ENCODE data around the gene SCIMP. TPM values are rescaled to one million over a fixed set of nuclear protein-coding genes. Genes with fewer than 3 reads are reported as not detected.

The SCIMP gene
- total RNA-seq, 1 donor from 2014 or later: not detected

Other genes with a start within 250 kb of the SCIMP start
- 87.7 and 89.7 TPM in 2 replicates for gene CAMTA2, start 247.2 kb downstream of the SCIMP start, total RNA-seq
- gene INCA1, start 237.3 kb downstream of the SCIMP start, total RNA-seq: 0.56 and 0.69 TPM in 2 replicates
- 62.3 TPM in 2 replicates for gene KIF1C, start 236.9 kb downstream of the SCIMP start, total RNA-seq
- gene SLC52A1, start 199.4 kb downstream of the SCIMP start, total RNA-seq: 0.14 TPM in 2 replicates
- 1.9 and 2.6 TPM in 2 replicates for gene ZFP3, start 156.4 kb downstream of the SCIMP start, total RNA-seq
- 17.4 and 19.8 TPM in 2 replicates for gene ZNF232, start 123.0 kb downstream of the SCIMP start, total RNA-seq
- gene USP6, start 118.8 kb downstream of the SCIMP start, total RNA-seq: 0.02 TPM in 2 replicates
- gene ZNF594, start 43.0 kb downstream of the SCIMP start, total RNA-seq: 10.1 and 12.1 TPM in 2 replicates
- 57.3 and 58.2 TPM in 2 replicates for gene RABEP1, start 47.4 kb upstream of the SCIMP start, total RNA-seq
- 164 and 168 TPM in 2 replicates for gene NUP88, start 184.8 kb upstream of the SCIMP start, total RNA-seq
- gene RPAIN, start 185.3 kb upstream of the SCIMP start, total RNA-seq: 63.2 and 64.7 TPM in 2 replicates
- 451 TPM in 2 replicates for gene C1QBP, start 204.3 kb upstream of the SCIMP start, total RNA-seq
- gene DHX33, start 234.1 kb upstream of the SCIMP start, total RNA-seq: 41.2 and 41.7 TPM in 2 replicates

Measured in activated CD4-positive, alpha-beta T cell treated with anti-CD3 and anti-CD28 coated beads, Interleukin-2, amount 10 ng/mL, durations not matched to agents 24 days and 14 days (primary cell).